GM21515 (cell line): ENCODE measurements around the gene CHST15.

Experiments used
- ATAC-seq: cut with Tn5 transposase; IDR thresholded peaks from one replicate; pipeline ENCODE4 v1.9.1; 2021; ENCODE audit not compliant: unreplicated experiment

The CHST15 gene

DNA sequence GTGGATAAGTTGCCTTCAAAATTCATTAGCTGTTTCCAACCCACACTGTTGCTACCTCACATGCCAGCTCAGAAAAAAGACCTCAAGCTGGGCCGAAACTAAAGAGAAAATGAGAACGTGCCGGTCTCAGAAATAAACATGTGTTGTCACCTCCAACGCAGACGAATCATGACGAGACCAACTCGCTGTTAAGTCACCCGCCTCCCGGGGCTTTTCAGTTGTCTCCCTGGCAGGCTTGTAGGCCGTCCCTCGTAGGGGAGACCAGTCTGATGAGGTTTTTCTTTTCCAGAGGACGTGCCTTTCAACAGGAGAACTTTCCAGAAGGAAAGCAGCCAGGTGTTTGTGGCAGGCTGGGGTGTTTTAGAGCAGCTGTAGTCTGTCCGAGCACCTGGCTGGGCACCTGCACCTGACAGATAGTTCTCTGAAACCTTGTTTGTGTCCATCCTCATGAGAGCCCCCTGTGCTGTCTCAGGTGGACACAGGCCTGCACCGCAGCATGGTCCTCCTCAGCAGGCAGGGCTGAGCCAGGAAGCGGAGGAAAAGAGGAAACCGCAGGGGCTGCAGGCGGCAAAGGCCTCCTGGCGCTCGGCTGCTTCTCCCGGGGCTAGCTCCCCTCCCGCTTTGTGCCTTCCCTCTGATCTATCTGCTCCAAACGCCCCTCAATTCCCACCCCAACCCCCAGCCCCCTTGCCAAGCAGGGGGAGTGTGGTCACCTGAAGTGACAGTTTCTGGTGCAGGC, 78.8 kb downstream of the CHST15 start:
- ATAC-seq: no peak

DNA sequence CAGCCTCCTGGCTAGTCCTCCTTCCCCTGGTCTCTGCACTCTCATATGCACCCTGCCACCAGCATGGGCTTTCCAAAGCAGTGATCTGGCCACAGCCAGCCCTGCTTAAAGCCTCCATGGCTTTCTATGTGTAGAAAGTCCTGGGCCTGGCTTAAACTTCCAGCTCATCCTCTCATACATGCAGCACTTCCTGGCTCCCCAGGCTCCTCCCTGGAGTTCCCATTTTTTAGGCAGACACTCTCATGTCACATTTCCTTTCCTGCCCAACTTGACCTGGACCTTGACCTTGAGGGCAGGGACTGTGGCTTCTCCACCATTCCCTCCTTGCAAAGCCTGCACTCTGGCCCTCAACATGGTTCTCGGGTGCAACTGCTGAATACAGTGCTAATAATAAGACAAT, 79.5 kb downstream of the CHST15 start:
- no peak for ATAC-seq

DNA sequence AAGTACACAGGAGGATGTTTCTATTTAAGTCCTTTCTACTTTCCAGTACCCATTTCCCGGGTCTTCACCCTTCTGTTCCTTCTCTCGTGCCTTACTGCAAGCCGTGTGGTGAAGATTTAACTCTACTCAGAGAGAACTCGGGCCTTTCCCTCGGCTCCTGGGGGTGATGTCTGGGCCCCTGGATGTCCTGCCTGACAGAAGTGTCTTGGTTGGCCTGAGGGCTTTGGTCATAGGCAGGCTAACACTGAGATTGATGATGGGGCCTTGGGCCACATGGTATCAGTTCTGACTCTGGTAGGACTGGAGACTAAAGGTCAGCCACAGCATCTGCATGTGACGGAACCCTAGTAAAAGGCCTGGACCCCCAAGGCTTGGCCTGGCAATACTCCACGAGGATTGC, 80.4 kb downstream of the CHST15 start:
- ATAC-seq: no peak

DNA sequence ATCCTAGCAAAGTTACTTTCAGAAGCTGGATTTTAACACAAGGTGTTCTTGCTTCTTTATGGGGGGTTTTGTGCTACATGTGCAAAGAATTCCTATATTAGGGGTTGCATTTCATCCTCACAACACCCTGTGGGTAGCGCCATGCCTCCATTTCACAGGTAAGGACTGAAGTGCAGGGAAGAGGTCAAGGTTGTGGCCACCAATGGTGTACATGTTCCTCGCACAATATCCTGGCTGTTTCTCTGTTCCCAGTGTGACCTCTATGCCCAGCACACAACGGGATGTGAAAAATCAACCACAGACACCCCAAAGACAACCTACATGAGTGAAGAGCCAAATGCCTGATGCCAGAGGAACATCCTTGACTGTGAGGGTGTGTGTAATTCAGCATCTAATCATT, 80.8 kb downstream of the CHST15 start:
- no peak for ATAC-seq

DNA sequence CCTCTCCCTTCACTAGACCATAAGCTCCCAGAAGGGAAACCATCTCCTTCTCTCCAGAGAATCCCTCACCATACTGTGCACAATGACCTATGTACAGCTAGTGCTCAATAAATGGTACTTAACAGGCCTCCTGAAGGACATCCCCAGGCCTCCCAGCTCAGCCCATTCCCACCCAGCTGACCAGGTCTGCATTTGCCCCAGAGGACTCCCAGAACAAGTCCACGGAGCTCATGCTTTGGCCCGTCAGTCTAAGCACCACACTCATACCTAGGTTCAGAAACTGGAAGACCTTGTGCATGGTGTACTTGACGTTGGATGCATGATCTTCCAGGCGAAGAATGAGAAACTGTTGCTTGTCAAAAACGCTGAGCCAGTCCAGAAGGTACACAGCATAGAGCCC, 81.3 kb downstream of the CHST15 start:
- no peak for ATAC-seq

DNA sequence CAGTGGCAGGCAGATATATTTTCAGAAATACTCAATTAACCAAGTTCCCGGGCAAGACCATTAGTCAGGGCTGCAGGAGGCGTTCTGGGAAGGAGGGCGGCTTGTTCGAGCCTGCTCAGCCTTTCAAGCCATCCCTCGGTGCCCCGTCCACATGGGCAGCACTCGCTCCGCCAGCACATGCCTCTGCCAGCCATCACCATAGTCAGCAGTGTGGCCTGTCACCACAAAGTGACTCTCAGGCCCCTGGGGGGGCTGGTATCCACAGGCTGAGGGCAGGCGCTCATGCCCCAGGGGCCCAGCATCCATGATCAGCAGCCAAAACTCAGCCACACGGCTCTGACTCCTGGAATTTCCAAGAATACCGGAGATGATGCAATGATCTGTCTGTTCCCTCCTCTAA, 81.9 kb downstream of the CHST15 start:
- no peak for ATAC-seq

DNA sequence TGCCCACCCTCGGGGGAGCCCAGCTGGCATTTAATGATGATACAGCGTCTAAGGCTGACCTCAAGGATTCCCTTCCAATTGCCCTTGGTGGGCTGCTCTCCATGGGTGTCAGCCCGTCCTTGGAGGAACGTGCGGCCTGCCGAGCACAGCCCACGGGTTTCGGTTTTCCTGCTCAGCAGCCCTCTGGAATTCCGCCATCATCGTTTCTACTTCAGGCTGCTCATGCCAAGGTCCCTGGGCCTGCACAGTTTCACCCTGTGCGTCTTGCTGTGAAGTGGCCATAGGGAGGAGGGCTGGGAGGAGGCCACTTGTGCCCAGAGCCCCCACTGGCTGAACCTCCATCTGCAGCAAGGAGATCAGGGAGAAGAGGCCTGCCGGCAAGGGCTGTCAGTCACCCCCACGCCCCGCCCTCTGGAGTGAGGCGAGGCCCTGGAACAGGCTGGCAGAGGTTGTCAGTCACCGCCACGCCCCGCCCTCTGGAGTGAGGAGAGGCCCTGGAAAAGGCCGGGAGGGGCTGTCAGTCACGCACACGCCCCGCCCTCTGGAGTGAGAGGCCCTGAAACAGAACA, 82.8 kb downstream of the CHST15 start:
- ATAC-seq: no peak

DNA sequence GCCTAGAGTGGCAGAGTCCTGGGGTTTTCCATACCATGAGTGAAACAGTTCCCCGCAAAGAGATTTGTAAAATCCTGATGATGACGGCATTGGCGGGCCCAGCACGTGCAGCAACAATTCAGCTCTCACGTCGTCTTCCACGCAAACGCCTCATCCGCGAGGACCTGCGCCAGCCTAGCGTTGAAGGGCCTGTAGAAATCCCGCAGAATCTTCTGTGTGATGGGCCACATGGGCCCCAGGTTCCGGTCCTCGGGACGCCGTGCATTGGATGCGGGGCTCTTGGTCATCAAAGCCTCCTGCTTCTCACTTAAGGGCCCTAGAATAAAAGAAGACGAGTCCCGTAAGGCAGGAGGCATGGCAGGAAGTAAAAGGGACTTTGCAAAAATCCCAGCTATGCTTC, 83.4 kb downstream of the CHST15 start:
- no peak for ATAC-seq

DNA sequence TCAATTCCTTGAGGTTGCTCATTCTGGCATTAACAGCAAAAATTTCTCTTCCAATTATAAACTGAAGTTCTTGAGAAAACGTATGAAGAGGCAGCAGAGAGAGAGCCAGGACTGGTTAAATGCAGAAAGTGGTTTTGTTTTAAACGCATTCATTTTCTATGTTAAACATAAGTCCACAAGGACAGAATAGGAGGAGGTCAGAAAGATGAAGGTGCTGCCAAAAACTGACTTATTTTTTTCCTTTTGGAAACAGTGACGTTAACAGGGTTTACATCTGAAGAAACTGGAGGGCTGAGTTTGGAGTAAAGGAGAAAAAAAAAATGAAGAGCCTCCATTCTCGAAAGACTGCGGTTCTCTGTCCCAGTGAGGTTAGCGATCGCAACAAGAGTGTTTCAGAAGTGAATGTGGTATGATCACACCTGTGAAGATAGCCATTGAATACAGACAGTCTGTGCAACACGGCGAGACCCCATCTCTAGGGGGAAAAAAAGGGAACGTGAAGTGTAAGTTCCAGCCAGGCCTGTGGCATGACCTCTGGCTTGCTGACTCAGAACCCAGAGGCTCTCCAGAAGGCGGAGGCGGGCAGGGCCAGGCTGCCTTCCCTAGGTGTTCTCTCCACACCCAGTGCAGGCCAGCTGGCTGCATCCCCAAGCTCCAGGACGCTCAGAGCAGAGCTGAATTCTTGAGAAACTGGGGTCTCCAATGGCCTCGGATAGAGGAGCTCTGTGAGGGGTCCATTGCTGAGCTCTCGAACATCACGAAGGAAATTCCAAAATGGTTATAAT, 84.0 kb downstream of the CHST15 start:
- no peak for ATAC-seq

DNA sequence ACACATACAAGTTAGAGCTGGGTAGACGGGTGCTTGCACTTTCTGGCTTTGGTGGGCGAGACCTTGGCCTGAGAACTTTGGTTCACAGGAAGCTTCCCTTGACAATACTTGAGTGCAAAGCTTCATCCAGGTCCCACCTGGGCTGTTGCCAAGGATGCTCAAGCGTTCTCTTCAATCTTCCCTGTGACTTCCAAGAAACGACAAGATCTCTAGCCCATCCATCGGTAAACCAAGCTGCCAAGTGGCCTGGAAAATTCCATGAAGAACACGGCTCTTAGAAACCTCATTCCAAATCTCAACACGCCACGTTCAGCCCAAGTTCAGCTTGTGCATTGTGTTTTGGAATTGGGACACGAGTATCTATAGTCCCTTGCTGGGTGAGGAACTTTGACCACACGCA, 84.7 kb downstream of the CHST15 start:
- ATAC-seq: no peak

DNA sequence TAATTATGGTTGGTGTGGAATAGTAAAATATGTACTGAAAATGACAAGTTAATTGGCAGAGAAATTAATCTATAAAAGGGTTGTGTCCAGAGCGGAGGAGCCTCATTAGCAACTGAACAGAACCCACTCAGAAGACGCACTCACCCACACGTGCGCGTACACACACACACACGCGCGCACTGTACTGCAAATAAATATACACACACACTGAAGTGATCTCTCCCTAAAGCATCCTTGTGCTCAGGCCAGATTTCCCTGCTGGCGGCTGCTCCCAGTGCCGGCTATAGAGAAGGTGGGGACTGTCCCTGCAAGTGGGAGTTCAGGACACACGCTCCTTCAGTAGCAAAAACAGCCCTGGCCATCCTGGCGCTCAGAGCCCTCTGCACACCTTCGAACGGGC, 85.2 kb downstream of the CHST15 start:
- ATAC-seq: no peak

DNA sequence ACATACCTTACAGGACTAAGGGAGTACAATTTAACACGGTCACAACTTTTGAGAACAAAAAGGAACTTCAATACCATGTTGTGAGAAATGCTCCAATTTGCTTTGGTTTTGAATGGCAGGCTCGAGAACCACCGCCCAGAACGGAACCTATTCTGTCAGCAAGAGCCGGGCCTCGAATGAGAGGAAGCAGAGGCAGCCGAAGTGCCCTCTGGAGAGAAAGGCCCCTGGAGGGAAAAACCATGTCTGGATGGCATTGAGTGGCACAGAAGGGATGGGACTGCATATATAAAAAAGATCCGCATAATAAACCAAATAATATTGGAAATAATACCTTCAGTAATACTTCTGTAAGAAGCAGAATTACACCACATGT, 85.6 kb downstream of the CHST15 start:
- no peak for ATAC-seq

DNA sequence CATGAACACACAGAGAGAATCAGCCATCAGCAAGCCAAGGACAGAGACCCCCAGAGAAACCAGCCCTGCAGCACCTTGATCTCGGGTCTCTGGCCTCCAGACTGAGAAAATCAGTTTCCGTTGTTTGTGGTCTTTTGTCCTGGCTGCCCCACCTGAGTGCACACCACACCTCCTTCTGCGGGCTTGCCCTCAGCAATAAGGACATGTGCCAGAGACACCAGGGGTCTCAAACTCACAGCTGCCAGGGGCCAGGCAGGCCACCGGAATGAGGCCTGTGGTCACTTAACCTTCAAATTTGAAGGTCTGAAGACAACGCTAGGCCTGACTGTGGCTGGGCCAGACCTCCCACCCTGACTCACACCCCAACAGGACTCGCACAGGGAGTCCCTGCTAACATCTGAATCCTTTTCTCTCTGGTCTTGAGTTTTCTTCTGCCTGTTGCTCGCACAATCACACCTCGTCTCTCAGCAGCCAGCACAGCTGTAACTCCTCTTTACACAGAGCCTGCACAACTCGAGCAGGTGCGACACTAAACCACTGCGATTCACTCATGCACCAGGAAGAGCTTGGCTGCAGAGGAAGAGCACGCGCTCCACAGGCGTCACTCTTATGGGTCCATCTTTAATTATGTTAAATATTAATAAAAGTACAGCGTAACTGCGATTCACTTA, 86.2 kb downstream of the CHST15 start:
- ATAC-seq: no peak

DNA sequence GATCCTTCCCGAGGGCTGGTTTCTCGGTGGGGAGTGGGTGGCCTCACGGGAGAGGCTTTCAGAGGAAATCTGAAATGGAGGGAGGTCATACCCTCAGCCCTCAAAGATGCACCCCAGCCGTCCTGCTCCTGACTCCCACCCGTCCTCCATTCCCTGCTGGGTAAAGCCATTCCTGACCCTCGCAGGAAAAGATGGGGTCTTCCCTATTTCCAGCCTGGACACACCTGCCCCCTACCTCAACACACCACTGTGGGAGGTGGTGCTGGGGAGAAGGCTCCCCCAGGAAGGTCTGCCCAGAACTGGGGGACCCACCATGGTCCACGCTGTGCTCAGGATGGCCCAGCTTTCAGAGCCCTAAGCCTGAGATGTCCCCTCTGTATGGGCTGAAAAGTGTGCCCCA, 86.9 kb downstream of the CHST15 start:
- no peak for ATAC-seq

DNA sequence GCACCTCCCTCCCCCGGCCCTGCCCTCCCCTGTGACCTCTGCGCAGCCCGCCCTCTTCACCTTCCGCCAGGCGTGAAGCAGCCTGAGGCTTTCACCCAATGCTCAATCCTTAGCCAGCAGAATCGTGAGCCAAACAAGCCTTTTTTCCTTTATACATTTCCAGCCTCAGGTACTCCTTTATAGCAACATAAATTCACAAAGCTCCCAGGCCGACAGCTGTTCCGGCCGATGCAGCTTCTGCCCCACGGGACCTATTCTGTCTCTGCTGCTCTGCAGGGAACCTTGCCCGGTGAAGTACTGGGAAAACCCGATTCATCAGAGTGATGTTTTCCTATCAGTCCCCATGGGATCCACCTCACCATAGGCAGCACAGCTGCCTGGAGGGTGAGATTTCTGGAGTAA, 87.4 kb downstream of the CHST15 start:
- ATAC-seq: no peak

DNA sequence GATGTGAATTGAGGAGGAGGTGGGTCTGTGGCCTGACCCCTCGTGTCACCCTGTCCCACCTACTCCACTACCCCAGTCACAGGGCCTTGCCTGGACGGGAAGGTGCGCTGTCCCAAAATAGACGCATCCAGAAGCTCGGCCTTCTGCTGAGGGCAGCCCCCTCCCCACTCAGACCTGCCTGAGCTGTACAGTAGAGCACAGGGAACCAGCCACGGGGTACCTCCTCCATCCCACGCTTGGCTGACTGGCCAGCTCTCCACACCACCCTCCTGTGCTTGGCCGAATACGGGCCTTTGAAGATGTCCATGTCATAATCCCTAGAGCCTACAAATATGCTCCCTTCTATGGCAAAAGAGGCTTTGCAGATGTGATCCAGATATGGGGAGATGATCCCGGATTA, 88.3 kb downstream of the CHST15 start:
- ATAC-seq: no peak

DNA sequence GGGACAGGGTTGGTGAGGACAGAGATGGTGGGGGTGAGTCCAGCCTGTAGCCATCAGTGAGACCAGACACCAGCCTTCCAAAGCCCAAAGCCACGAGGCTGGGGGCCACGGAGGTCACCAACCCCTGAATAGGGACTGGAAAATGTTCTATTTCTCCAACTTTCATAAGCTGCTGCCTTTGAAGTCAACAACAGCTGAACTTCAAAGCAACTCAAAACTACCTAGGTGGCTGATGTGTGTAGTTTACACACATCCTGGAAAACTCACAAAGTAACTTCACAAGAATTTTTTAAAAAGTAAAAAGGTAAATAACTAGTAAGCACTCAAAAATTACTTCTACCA, 88.8 kb downstream of the CHST15 start:
- ATAC-seq: no peak

DNA sequence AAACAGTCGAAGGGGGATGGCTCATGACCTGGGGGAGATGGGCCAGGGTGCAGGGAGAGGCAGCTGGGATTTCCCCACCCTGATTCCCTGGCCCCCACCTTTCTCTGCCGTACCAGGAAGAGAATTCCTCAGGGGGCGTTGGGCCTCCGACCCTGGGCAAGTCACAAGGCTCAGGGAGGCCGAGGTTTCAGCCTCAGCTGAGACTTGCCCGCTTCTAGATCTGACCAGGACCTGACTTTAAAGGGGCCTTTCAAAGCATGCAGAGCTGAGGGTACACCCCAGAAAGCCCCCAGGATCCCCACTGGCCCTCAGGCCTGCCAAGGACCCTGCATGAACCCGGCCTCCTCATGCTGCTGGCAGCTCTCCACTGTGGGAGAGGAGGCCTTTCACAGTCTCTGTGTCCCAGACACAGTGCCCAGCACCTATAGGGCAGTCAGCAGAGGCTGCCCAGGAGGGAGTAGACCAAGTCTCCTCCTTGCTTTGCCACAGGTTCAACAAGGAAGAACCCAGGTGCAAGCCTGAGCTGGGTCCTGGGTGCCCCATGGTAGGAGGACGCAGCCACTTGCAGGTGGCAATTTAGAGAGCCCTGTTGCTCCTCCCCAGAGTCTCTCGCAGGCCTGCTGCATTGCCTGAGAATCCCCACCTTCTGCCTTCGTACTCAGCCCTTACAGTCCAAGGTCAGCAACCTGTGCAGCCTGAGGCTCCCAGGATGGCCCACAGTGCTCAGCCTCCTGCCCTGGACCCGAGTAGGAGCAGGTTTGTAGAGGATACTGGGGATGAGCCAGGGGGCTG, 89.3 kb downstream of the CHST15 start:
- ATAC-seq: no peak

DNA sequence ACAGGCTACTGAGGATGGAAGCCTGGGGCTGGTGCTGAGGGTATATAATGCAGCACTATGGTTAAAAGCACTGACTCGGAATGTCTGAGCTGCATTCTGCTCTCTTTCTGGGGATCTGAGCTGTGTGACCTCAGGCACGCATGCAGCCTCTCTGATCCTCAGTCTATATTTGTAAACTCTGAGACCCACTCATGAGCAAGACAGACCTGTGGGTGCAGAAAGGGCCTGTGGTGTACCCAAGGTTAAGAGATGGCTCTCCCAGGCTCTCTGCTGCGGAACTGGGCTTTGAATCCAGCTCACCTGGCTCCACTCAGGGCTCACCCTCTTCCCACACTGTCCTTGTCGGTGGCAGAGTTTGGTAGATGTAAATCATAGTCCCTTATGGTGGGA, 89.9 kb downstream of the CHST15 start:
- ATAC-seq: no peak

DNA sequence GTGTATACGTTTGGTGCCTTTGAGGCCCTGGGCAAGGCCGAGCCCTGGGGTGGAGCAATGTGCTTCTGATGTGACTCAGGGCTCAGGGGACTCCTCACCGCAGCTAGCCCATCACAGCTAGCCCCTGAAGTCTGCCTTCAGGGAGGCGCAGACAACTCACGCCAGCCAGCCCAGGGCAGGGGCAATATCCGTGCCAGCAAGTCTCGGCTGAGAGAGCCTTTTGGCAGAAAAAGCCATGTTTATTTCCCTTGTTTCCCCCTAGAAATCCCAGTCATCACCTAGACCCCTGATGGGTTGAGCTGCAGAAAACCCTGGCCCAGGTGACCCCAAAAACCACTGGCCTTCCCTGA, 90.4 kb downstream of the CHST15 start:
- ATAC-seq: no peak

DNA sequence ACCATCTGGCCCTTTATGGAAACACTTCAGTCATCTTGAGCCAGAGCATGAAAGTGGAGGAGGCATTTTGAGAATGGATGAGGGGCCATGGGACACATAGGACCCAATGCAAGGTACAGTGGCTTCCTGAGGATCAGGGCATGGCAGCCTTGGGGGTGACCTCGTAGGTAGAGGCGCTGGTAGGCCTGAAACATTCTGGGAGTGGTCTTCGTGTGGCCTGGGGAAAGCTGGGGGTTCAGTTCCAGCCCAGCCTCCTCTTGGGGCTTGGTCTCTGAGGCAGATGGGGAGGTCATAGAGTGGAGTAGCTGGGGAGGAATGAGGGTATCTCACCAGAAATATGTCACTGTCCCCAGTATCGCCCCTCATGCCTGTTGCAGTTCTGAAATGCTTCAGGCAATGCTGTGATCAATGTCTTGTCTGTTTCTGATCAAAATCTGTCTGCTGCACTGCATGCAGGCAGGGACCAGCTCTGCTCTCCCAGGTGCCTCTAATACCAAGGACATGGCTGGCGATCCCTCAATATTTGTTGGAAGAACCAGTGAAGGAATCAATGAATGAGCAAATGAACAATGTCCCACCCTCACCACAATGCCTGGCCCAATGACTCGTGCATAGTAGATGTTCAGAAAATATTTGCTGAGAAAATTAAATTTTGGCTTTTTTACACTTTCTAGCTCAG, 90.9 kb downstream of the CHST15 start:
- no peak for ATAC-seq
